ENCODE data around the gene HIVEP3. TPM values are rescaled to one million over a fixed set of nuclear protein-coding genes. Genes with fewer than 3 reads are reported as not detected.

The HIVEP3 gene
- total RNA-seq, 1 experiment from 2014 or later, result 11.0 TPM

DNA sequence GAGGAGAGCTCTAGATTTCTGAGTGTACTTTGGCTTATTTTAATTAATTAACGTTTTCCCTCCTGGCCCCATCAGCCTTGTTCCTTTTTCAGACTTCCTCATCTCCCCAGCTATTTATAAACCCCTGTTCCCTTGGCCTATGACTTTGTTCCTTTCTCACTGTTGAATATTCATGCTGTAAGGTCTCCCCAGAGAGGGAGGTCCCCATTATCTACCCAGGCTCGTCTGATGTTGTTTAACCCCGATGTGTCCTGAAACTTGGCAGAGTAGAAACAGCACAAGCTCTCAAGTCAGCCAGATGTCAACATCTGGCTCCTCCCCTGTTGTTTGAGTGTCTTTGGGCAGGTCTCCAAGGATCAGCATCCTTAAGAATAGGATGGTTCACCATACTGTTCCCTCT lies 153.6 kb downstream of the HIVEP3 start:
- H3K4me2 ChIP-seq, result no peak overlapping the region
- intact Hi-C loops (cut with micrococcal nuclease; ENCODE audit: unreplicated experiment), result no loop called here
- H3K9me3 ChIP-seq (ENCODE audit: insufficient read depth, low read depth), result no peaks in the 10 kb centered on the region
- H4K20me1 ChIP-seq (ENCODE audit: insufficient read depth), result no peaks in the 10 kb centered on the region
- H3K27me3 ChIP-seq (ENCODE audit: insufficient read depth, low read depth), result no peaks in the 10 kb centered on the region
- TF ChIP-seq EZH2 (IDR thresholded peaks at IDR 0.05; ENCODE audit: low read depth), result no peak
- TF ChIP-seq, protein P1, sequence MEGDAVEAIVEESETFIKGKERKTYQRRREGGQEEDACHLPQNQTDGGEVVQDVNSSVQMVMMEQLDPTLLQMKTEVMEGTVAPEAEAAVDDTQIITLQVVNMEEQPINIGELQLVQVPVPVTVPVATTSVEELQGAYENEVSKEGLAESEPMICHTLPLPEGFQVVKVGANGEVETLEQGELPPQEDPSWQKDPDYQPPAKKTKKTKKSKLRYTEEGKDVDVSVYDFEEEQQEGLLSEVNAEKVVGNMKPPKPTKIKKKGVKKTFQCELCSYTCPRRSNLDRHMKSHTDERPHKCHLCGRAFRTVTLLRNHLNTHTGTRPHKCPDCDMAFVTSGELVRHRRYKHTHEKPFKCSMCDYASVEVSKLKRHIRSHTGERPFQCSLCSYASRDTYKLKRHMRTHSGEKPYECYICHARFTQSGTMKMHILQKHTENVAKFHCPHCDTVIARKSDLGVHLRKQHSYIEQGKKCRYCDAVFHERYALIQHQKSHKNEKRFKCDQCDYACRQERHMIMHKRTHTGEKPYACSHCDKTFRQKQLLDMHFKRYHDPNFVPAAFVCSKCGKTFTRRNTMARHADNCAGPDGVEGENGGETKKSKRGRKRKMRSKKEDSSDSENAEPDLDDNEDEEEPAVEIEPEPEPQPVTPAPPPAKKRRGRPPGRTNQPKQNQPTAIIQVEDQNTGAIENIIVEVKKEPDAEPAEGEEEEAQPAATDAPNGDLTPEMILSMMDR (conservative IDR thresholded peaks at IDR 0.05), result no peak
- H3K36me3 ChIP-seq (ENCODE audit: low read depth), result no peaks in the 10 kb centered on the region
- BruUV-seq (replicated peaks), result no TSS peak
- ChIA-PET CTCF (no interaction called here), POLR2A (ENCODE audit: unreplicated experiment) (interaction anchor here (0.8 kb wide), 1 partner anchor 13 kb away, joined by 4 read pairs; no protein-coding TSS in a partner anchor)
- no peaks in the 10 kb centered on the region for H3K4me1 ChIP-seq (replicated peaks; ENCODE audit: insufficient read depth)
- H2AFZ ChIP-seq, result no peak overlapping the region
- no peaks in the 10 kb centered on the region; the same call in 1 of the 2 replicates for H3F3A ChIP-seq (ENCODE audit: insufficient read depth, low read depth)
- H3K9me2 ChIP-seq (ENCODE audit: insufficient read depth), result no peaks in the 10 kb centered on the region
- H3K4me3 ChIP-seq, result no peak overlapping the region
- no peaks in the 10 kb centered on the region for H3K79me2 ChIP-seq (ENCODE audit: low read depth)
- no peak for DNase-seq
- no peak overlapping the region for H3K27ac ChIP-seq

DNA sequence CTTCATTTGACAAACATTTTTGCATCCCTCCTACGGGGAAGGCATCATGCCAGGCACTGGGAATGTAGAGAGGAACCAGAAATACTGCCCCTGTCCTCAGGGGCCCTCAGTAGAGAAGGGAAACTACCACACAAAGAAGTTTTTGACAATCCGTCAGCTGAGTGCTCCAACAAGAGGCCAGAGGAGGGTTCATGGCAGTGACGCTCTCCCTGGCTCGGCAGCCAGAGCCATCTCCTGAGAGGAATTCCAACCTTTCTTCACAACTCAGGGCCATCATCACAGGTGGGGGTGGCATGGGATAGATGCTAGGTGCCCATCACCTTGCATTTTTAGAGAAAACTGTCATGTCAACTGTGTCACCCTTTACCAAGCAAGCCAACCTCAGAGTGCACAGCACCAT lies 154.1 kb downstream of the HIVEP3 start:
- no TSS peak for BruUV-seq (replicated peaks)
- H3K36me3 ChIP-seq (ENCODE audit: low read depth), result no peaks in the 10 kb centered on the region
- no peaks in the 10 kb centered on the region for H3K27me3 ChIP-seq (ENCODE audit: insufficient read depth, low read depth)
- no peaks in the 10 kb centered on the region for H3K9me3 ChIP-seq (ENCODE audit: insufficient read depth, low read depth)
- H3K4me1 ChIP-seq (replicated peaks; ENCODE audit: insufficient read depth), result no peaks in the 10 kb centered on the region
- H3K4me2 ChIP-seq, result no peak overlapping the region
- H4K20me1 ChIP-seq (ENCODE audit: insufficient read depth), result no peaks in the 10 kb centered on the region
- DNase-seq, result no peak
- H3K79me2 ChIP-seq (ENCODE audit: low read depth), result no peaks in the 10 kb centered on the region
- no peak overlapping the region for H3K4me3 ChIP-seq
- intact Hi-C loops (cut with micrococcal nuclease; ENCODE audit: unreplicated experiment), result no loop called here
- H3K27ac ChIP-seq, result no peak overlapping the region
- H3F3A ChIP-seq (ENCODE audit: insufficient read depth, low read depth), result no peaks in the 10 kb centered on the region; the same call in 1 of the 2 replicates
- CTCF ChIA-PET, result no interaction called here
- TF ChIP-seq EZH2 (IDR thresholded peaks at IDR 0.05; ENCODE audit: low read depth), result no peak
- TF ChIP-seq, protein P1 (conservative IDR thresholded peaks at IDR 0.05), result no peak
- POLR2A ChIA-PET (ENCODE audit: unreplicated experiment), result interaction anchor here (0.8 kb wide), 1 partner anchor 13 kb away, joined by 4 read pairs; no protein-coding TSS in a partner anchor
- no peak overlapping the region for H2AFZ ChIP-seq
- no peaks in the 10 kb centered on the region for H3K9me2 ChIP-seq (ENCODE audit: insufficient read depth)

GRCh38 chr1:41762777-41763176 lies 155.9 kb downstream of the HIVEP3 start:
- BruUV-seq (replicated peaks), result no TSS peak
- H3K36me3 ChIP-seq (ENCODE audit: low read depth), result no peaks in the 10 kb centered on the region
- no peak for DNase-seq
- H3K27me3 ChIP-seq (ENCODE audit: insufficient read depth, low read depth), result no peaks in the 10 kb centered on the region
- H3K4me2 ChIP-seq, result no peak overlapping the region
- H3K9me3 ChIP-seq (ENCODE audit: insufficient read depth, low read depth), result no peaks in the 10 kb centered on the region
- no peak overlapping the region for H3K4me3 ChIP-seq
- no peaks in the 10 kb centered on the region for H3K9me2 ChIP-seq (ENCODE audit: insufficient read depth)
- no peak for TF ChIP-seq EZH2 (IDR thresholded peaks at IDR 0.05; ENCODE audit: low read depth)
- TF ChIP-seq, protein P1 (conservative IDR thresholded peaks at IDR 0.05), result no peak
- no peaks in the 10 kb centered on the region for H3K79me2 ChIP-seq (ENCODE audit: low read depth)
- H3K4me1 ChIP-seq (replicated peaks; ENCODE audit: insufficient read depth), result 0 out of 2 replicates have a peak, but pooled peaks cover 6% of the 10 kb centered on the region
- H4K20me1 ChIP-seq (ENCODE audit: insufficient read depth), result no peaks in the 10 kb centered on the region
- POLR2A ChIA-PET (ENCODE audit: unreplicated experiment), result no interaction called here
- no peak overlapping the region for H2AFZ ChIP-seq
- H3F3A ChIP-seq (ENCODE audit: insufficient read depth, low read depth), result no peaks in the 10 kb centered on the region; the same call in 1 of the 2 replicates
- intact Hi-C loops (cut with micrococcal nuclease; ENCODE audit: unreplicated experiment), result no loop called here
- CTCF ChIA-PET, result no interaction called here
- no peak overlapping the region for H3K27ac ChIP-seq
